HG03571 (cell line): Measurements from ENCODE around the gene SHOC1.
"Not testable (repeated sequence)": the region's sequence is repeated elsewhere in the genome, so short reads cannot be mapped to it uniquely, and the experiment has no call there.

ENCODE experiments used
- ATAC-seq: cut with Tn5 transposase; IDR thresholded peaks from one replicate; pipeline ENCODE4 v1.9.1; 2021; ENCODE audit not compliant: unreplicated experiment

SHOC1 gene

GRCh38 chr9:111805830-111806241, 11.1 kb upstream of the SHOC1 start:
- no peak for ATAC-seq

- no peak for ATAC-seq
Measured at GRCh38 chr9:111805262-111805661, 10.5 kb upstream of the SHOC1 start.

GRCh38 chr9:111804636-111805035, 9.9 kb upstream of the SHOC1 start:
- ATAC-seq, result no peak

DNA sequence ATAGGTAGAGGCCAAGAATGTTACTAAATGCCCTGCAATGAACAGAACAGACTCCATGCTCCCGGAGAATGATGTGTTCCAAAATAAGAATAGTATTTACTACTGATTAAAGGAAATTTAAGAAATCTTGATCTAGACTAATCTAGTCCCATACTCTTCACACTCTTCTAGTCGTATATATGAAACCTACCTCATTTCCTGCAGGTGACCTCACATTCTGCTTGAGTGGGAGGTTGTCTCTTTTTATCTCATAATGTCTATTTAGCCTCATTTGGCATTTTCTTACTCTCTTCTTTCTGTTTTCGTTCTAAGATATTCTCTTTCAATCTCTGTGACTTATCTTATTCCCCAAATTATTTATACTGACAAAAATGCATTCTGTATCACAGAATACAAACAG, 9.2 kb upstream of the SHOC1 start:
- no peak for ATAC-seq

DNA sequence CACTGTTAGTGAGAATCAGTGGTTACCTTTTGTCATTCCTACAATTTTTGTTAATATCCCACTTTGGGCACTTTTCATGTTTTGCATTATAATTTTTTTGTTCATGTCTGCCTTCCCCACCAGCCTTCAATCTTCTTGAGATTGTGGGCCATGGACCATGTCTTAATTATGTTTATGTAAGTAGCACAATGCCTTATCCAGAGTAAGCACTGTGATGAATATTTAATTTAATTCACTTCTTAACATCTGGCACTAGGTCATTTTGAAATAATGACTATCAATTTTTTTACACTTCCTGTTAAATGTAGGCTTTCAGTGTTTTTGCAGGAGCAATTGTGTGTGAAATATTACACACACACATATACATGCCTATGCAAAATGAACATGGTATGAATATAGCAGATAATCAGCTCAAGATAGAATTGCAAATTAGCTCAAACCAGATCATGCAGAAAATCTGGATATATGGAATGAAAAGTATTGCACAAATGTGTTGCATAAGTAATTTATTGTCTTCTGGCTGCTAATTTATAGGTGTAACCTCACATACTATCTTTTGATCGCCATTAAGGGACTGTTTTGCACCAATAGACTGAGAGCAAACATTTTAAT, 5.3 kb upstream of the SHOC1 start:
- ATAC-seq, result no peak

GRCh38 chr9:111799506-111799905, 4.8 kb upstream of the SHOC1 start:
- ATAC-seq, result no peak

DNA sequence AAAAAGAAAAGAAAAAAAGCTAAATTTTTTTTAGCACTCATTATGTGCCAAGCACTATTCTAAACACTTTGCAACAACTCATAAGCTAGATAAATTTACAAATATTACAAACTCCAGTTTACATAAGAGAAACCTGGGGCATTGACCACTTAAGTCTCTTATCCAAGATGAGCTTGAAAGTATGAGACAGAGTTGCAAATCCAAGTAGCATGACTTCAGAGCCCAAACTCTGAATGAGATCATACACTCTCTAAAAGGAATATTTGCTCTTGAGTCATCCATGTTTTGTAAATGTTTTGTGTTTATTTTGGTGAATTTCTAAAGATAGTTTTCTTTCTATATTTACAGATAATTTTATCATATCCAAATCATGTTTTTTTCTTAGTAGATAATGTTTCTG, 4.0 kb upstream of the SHOC1 start:
- ATAC-seq, result no peak

DNA sequence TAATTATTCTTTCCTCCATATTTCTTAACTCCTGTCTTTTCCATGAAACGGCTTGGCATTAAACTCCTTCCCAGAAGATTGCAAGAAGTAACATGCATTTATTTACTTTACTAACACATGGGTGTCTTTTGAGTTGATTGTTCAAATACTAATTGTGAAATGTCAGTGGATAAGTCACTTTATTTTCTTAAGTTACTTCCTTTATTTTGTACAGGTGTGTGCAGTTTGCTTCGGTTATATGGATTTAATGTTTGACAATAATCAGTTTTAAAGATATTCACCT, 761 bp upstream of the SHOC1 start:
- no peak for ATAC-seq

DNA sequence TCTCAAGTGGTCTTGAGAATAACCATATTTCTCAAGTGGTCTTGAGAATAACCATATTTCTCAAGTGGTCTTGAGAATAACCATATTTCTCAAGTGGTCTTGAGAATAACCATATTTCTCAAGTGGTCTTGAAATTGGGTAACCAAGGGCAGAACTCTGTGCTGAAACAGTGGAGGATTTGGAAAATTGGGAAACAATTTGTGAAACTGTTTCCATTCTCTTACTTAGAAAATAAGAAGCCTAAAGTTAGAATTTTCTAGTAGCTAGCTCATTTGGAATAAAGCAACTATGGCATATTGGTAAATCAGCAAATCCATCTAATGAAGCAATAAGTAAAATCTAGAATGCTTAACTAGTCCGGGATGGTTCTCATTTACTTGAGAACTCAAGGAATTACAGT, 2.9 kb downstream of the SHOC1 start:
- ATAC-seq, result not testable (repeated sequence)

DNA sequence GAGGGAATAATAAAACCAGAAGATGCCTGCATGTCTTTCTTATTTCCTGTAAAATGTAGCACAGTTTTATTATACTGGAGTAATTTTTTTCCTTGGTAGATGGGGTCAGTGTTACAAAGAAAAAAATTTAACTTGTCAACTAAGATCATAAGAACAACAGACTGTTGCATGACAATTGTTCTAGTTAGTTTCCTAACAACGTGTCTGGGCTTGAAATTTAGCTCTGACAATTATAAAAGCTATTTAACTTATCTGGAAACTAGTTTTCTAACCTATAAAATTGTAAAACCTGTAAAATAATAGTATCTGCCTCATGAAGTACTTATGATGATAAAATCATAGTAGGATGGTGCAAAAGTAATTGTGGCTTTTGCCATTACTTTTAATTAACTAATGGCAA, 4.9 kb downstream of the SHOC1 start:
- ATAC-seq, result no peak

DNA sequence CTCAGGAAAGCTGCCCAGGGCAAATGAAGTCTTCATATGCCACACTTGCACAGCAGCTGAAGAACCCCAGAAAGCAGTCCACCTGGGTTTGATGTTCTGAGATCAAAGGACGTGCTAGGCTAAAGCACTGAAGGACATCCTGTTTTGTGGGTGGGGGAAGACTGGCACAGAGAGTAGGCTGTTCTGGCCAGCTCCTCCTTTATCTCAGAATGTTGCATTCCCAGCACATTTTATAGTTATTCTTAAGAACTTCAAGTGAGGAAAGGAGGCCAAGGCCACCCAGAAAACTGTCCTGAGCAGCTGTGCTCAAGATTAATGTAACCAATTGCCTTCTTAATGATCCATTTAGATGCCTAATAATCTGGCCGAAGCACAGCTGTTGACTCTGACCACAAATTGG, 10.9 kb downstream of the SHOC1 start:
- ATAC-seq, result no peak

DNA sequence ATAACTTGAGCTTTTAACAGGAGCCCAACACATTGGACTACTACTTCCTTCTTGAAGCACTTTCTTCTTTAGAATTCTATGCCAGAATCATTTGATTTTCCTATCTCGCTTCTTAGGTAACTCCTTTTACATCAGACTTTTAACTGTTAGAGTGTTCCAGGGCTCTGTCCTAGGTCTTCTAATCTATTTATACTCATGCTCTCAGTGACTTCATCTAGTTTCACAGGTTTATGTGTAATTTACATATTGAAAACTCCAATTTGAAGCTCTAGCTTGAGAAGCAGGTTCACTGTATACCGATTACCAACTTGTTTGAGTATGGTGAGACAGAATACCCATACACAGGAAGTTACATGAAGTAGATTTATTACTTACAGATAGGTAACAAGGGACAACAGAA, 11.3 kb downstream of the SHOC1 start:
- ATAC-seq, result no peak

GRCh38 chr9:111766066-111766465, 28.7 kb downstream of the SHOC1 start:
- ATAC-seq, result no peak

GRCh38 chr9:111762556-111762955, 32.2 kb downstream of the SHOC1 start:
- no peak for ATAC-seq

DNA sequence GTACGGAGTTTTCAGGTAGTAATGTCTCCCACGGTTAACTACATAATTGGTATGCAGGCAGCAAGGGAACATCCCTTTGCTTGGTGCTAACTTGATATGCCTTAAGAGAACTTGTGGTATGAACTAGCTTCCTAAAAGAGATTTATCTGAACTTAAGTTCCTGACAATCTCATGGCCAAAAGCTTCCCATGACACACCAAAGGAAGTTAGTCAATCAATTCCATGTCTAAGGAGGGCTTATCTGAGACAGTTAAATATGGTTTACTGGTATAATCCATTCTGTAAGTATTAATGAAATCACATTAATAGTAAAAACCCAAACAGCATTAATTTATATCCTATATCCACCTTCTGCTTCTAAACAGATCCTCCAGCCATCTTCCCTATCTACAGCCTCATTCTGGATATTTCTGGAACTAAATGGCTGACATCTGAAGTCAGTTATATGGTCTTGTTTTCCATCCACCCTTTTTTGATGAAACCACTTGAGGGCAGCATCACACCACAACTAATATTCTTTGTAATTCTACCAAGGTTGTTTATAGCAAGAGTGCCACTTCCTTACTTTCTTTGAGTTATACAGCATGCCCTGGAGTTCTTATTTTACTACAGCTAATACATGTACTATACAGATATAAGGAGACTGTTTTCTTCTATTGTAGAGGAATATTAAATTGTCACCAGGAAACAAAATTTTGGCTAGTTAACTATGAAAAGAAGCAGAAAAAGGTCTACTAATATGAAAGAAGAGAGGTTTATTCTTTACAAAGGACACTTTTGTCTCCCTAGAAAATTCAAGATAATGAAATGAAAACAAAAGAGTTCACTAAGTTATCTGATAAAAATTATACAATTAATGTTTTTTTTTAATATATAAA, 34.7 kb downstream of the SHOC1 start:
- no peak for ATAC-seq

- ATAC-seq, result no peak
Measured at GRCh38 chr9:111754800-111755199, 39.9 kb downstream of the SHOC1 start.

DNA sequence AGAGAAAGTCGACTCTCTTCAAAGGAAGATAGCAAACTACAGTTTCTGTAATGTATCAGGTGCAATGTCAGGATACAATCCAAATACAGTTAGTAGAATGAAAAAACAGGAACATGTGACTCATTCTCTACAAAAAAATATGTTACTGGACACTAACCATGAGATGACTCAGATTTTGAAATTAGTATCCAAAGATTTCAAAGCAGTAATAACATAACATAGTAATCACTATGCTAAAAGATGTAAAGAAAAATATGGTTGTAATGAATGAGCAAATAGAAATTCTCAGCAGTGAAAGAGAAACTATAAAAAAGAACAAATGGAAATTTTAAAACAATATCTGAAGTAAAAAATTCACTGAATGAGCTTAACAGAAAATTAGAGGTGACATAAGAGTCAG, 42.3 kb downstream of the SHOC1 start:
- no peak for ATAC-seq
